ENCODE data around the gene DHRS1.

DNA sequence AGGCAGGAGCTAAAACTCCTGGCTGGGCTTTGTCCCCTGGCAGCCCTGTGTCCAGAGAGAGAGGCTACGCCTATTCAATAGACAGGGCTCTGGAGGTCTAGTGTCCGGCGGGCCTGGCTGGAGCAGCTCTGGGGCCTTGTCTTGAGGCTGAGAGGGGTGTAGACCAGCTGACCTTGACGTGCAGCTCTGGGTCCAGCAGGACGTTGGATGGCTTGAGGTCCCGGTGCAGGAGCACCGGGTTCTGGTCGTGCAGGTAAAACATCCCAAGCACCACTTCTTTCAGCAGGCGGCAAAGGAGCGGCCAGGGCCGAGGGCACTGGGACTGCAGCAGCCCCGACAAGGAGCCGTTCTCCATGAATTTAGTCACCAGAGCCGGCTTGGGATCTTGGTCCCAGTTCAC lies 39.3 kb upstream of the DHRS1 start:
- no peak for TF ChIP-seq POLR2A (IDR thresholded peaks at IDR 0.05; ENCODE audit: low read depth, low read length)
- TF ChIP-seq, protein P1, sequence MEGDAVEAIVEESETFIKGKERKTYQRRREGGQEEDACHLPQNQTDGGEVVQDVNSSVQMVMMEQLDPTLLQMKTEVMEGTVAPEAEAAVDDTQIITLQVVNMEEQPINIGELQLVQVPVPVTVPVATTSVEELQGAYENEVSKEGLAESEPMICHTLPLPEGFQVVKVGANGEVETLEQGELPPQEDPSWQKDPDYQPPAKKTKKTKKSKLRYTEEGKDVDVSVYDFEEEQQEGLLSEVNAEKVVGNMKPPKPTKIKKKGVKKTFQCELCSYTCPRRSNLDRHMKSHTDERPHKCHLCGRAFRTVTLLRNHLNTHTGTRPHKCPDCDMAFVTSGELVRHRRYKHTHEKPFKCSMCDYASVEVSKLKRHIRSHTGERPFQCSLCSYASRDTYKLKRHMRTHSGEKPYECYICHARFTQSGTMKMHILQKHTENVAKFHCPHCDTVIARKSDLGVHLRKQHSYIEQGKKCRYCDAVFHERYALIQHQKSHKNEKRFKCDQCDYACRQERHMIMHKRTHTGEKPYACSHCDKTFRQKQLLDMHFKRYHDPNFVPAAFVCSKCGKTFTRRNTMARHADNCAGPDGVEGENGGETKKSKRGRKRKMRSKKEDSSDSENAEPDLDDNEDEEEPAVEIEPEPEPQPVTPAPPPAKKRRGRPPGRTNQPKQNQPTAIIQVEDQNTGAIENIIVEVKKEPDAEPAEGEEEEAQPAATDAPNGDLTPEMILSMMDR (conservative IDR thresholded peaks at IDR 0.05; ENCODE audit: low read depth, low read length) = no peak
- TF ChIP-seq, protein P2, sequence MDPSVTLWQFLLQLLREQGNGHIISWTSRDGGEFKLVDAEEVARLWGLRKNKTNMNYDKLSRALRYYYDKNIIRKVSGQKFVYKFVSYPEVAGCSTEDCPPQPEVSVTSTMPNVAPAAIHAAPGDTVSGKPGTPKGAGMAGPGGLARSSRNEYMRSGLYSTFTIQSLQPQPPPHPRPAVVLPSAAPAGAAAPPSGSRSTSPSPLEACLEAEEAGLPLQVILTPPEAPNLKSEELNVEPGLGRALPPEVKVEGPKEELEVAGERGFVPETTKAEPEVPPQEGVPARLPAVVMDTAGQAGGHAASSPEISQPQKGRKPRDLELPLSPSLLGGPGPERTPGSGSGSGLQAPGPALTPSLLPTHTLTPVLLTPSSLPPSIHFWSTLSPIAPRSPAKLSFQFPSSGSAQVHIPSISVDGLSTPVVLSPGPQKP (IDR thresholded peaks at IDR 0.05; ENCODE audit: borderline replicate concordance, low read depth, low read length) = no peak
- TF ChIP-seq RFX5 (IDR thresholded peaks at IDR 0.05; ENCODE audit: low read depth, low read length) = no peak
- TF ChIP-seq RCOR1 (IDR thresholded peaks at IDR 0.05; ENCODE audit: insufficient replicate concordance, low read length) = no peak
- TF ChIP-seq MAZ (IDR thresholded peaks at IDR 0.05; ENCODE audit: borderline replicate concordance, low read depth, low read length) = no peak
- no peak for TF ChIP-seq BHLHE40 (IDR thresholded peaks at IDR 0.05; ENCODE audit: low read depth, low read length)
